ENCODE results near the gene SERTAD4.

Gene SERTAD4

DNA sequence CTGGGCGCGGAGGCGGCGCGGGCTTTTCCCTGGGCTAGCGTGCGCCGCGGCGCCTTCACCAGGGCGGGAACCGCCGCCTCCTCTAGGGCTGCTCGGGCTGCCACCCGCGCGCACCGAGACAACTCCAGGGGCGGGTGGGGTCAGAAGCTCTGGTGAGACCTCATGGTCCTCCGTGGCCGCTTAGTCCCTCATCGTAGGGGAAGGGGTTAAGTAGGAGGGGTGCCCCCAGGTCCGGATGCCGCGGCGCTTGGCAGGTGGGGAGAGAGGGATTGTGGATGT, 559 bp downstream of the SERTAD4 start:
- DNase-seq (ENCODE audit: low read depth): no peak

DNA sequence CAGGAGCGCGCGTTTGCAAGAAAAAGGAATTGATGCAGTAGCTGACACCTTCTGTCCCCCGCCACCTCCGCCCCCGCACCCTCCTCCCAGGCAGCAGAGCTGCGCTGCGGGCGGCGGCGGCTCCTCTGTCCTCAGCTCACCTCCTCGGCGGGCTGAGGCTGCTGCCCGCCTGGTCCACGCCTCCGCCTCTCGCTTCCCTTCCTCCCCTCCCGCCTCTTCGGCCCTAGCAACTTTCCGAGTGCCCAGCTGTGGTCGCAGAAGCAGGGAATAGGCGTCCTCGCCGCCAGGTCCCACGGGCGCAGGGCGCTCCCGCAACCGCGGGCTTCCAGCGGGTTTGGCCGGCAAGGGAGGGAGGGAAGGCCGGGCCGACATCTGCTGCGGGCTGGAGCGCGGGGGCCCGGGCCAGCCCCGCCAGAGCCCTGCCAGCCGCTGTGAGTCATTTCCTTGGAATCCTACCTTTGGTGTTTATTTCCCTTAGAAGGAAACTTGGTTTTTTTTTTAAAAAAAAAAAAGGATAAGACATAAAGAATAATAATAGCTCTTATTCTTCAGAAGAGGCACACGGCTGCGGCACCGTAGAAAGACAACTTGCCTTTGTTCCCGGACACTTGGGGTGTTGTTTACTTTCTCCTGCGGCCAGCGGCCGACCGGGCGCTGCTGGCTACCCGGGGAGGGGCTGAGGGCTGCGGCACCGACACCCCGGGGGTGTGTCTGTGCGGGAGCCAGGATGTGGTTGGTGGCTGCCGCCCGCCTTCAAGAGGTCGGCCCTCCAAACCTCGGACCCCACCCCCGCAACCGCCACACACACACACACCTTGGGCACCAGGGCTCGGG, 1.1 kb downstream of the SERTAD4 start:
- no peak for DNase-seq (ENCODE audit: low read depth)

DNA sequence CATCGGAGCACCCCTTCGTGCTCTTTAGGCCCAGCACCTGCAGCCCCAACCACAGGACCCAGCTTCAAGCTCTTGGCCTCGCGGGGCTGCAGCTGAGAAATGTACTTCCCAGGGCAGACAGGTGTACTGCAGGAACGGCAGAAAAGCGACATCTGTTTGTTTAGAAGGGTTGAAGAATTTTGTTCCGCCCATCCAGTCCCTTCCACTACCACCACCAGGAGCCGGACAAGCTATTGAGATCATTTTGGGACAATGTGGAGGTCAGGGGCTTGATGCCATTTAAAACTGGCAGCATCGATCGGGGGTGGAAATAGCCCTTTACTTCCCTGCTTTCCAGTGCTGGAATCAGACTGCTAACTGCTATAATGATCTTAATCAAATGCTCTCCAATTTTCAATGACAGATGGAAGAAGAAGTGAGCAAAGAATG, 1.7 kb downstream of the SERTAD4 start:
- DNase-seq (ENCODE audit: low read depth): no peak

DNA sequence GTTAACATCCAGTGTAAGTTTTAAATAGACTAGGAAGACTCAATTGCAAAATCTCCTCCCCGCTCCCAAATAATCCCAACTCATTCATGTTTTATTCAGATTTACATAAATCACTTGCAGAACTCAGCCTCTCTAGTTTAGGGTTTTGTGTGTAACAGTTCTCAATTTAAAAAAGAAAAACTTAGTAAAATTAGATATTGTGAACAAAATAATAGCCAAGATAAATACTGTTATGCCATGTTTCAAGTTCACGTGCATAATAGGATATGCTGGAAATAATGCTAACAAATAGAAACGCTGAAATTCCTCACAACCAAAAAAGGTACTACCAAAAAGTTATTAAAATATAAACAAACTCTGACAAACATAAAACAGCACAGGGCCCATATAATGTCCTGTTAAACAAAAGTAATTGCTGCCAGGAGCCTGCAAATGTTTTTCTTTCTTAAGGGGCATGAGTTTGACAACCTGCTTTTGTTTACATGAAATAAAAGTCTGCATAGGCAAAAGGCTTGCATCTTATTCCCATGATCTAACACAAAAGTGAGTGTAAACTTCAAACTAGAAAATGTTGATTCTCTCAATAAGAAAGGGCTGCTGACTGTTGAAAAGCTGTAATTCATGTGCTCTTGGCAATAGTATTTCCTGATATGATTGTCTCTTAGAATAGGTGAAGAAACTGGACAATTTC, 2.9 kb downstream of the SERTAD4 start:
- DNase-seq (ENCODE audit: low read depth): no peak

DNA sequence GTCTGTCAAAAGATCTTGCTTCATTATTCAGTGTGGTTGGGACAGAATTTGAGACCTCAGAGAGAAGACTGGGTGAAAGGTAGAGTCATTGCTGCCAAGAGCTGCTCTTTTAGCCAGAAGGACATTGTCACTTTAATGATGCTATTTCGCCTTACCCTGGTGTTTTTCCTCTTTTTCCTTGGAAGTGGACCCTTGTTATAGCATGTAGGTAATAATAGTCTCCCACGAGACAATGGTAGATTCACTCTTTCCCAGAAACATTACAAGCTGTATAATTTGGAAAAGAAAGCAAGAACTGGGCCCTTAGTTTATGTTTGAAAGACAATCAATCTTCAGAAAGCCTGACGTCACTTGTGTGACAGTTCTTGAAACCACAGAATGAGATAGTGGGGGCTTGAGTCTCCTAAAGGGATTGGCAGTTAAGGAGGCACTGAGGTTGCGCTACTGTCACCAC, 3.8 kb downstream of the SERTAD4 start:
- no peak for DNase-seq (ENCODE audit: low read depth)

DNA sequence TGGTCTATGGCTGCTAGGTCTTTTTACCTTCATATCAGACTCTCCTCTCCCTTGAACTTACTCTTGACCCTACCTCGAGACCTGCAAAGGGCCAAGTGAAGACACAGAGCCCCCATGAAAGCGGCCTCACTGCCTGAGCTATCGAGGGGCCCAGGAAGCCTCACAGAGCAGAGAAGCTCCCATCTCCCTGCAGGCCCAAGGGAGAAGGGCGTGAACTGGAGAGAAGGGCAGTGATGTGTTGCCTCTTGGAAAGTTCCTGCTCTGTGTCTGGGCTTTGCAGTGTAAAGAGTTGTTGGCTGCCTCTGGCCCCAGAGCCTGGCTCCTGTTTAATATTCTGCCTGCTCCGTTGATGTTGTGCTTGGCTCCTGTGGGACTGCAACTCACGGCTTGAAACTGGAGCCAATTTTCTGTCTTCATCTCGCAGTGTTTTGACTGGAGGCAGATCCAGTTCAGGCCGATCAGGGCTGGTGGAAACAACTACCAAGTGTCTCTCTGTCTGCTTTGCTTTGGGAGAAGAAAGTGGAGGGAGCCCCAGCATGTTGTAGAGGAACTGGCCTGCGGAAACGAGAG, 4.3 kb downstream of the SERTAD4 start:
- DNase-seq (ENCODE audit: low read depth): no peak

DNA sequence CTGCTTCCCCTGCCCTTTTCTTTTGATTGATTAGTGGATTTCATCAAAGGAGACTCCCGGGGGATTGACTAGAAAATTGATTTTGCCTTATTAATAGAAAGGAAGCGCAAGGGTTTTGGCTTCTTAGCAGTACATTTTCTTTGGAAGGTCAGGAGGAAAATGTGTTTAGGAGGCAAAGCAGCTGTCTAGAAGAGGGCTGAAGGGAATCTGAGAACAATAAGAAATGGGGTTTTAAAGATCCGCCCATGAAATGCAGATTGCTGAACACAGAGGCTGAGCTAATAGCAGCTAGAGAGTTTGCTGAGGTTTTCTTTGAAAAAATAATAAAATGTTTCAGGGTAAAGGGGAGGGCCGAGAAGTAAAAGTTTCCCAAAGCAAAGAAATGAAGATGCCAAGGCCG, 4.9 kb downstream of the SERTAD4 start:
- no peak for DNase-seq (ENCODE audit: low read depth)

DNA sequence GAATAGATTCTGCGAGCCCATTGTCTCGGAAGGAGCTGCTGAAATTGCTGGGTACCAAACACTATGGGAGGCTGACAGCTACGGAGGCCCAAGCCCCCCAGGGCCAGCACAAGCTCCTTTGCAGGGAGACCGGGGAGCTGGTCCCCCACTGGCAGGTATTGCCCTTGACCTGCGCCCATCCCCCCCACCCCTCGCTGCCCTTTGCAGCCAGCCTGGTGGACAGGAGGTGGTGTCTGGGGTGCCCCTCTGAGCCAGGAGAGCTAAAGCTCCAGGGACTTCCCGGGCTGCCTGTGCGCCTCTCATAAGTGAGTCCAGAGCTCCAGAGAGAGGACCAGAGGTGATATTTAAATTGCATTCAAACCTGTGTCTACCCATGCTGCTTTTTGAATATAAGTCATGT, 5.4 kb downstream of the SERTAD4 start:
- no peak for DNase-seq (ENCODE audit: low read depth)

DNA sequence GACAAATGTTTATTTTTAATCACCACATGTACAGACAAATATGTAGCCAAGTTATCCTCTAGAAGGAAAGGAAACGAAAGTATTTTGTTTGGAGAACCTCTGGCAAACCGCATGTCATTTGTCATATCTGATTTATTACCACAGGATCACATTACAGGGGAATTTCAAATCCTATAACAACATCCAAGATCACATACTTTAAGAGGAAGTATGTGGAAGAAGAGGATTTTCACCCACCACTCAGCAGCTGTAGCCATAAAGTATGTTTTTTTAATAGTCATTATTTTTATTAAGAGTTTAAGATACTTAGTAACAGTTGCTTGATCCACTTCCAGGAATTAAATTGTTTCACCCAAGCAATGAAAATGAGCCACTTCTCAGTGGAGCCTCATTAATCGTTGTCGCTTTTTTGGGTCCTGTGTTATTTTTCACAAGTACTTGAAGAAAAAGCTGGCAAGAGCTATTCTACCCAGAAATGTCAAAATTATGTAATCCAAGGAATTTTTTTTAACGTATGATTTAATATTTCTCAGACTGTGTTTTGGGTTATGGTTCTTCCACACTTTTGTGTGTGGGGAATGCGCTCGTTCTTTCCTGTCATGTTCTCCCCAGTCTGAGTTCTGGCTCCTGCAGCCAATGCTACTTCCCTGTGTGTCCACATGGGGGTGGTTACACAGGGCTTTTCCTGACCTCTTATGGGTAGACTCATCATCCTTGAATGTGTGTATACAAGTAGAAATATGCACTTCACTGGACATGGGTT, 6.9 kb downstream of the SERTAD4 start:
- no peak for DNase-seq (ENCODE audit: low read depth)

DNA sequence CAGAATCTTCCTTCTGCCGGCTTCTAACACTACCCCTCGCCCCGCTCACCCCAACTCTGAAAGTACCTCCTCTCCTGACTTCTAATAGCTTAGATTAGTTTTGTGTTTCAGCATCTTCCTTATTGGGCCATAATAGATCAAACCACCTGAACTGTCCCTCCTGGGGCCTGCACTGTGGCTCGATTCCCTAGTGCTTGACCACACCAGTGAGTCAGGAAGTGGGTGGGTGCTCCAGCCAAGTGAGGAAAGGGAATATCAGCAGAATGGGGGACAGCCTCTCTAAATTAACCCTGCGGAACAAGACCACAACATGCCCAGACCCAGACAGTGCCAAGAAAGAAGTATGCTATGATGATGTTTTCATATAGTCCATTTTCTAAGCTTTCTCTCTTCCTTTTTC, 8.5 kb downstream of the SERTAD4 start:
- DNase-seq (ENCODE audit: low read depth): no peak

DNA sequence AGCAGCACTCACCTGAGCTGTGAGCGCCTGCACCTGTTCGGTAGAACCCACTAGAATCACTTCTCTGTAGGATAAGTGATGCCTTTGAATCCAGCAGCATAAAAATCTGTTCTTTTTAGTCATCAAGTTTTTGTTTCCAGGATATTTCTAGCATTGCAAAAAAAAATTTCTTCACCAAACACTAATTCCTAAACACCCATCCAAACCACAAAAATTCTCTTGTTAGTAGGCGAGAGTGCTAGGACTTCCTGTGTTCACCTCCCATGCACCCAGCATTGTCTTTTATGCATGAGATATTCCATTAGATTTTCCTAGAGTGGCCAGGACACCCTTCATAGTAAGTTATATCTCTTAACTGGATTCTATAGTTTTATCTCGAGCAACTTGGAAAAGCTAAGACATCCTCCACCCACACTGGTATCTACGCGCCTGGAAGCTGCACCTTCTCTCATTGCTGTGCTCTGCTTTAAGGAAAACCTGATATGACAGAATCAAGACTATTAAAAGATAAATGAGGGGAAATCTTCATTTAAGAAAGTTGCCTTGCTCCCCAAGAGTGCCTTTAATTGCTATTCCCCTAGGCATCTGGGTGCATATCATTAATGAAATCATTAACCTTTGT, 12.3 kb downstream of the SERTAD4 start:
- no peak for DNase-seq (ENCODE audit: low read depth)

DNA sequence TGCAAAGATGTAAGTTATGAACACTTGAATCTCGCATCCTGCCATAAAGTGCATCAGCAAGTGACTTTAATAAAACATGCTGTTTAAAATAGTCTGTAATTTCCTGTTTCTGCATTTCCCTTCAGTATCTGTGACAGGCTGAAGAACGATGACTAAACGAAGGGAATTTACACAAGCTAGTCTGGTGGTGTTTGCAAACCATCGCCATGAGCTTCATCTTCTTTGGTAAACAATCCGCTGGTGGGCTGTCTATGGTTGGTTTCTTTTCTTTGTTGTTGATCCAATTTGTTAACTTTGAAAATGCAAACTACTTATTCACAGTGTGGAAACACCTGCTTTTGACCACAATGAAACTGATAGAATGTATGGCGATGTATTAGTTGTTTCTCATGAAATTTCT, 13.9 kb downstream of the SERTAD4 start:
- DNase-seq (ENCODE audit: low read depth): no peak

DNA sequence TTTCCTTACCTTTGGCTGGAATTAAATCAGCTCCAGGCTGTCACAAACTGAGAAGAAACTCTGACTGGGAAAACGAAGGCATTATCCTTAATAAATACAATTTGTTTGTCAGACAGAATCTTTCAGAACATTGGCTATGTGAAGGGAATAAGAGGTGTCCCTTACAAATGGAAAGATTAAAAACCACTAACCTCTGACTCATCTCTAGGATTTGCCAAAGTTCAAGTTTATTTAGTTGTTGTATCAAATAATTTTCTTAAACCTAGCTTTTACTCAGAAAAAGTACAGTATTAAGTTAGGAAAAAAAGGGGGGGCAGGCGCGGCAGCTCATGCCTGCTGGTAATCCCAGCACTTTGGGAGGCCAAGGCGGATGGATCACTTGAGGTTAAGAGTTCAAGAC, 15.7 kb downstream of the SERTAD4 start:
- DNase-seq (ENCODE audit: low read depth): no peak

DNA sequence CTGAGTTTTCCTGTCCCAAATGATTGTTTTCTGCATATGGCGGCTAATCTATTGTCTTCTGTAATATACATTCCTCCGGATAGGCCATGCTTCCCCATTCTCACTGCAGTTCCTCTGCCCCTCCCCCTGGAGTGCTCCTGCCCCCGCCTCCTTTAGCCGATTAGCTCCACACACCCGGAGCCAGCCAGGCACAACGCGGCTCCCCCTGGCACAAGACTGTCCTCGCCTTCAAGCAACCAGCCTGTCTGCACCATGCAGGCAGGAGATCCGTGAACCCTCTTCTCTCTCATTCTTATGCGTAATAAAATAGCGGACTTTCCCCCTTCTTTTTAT, 18.0 kb downstream of the SERTAD4 start:
- no peak for DNase-seq (ENCODE audit: low read depth)

DNA sequence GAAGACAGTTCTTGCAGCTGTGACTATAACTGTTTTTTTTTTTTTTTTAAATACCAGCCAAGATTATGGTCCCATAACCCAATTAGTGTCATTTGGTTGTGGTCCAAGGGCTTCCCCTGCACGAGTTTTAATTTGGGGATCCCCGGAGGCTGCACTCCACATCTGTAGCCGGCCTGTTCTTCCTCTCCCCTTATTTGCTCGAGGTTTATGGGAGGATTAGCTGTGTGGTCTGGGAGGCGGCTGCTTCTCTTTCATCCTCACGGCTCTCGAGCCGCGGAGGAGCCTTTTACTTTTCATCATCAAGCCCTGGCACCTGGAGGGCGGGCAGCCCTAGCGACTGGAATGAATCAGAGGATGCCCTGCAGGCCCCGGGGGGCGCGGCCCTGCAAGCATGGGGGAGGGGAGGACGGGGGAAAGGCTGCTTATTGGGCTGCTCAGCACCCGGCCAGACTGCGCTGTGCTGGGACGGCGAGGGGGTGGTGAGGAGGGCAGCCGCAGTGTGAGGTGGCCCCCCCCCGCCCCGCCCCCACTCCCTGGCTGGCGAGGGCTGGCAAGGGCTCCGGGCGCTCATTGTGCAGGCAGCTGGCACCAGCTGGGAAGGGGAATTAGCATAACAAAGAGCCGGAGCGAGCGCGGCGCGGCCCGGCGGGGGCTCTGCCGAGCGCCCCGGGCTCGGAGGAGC, 18.5 kb downstream of the SERTAD4 start:
- DNase-seq (ENCODE audit: low read depth): no peak

DNA sequence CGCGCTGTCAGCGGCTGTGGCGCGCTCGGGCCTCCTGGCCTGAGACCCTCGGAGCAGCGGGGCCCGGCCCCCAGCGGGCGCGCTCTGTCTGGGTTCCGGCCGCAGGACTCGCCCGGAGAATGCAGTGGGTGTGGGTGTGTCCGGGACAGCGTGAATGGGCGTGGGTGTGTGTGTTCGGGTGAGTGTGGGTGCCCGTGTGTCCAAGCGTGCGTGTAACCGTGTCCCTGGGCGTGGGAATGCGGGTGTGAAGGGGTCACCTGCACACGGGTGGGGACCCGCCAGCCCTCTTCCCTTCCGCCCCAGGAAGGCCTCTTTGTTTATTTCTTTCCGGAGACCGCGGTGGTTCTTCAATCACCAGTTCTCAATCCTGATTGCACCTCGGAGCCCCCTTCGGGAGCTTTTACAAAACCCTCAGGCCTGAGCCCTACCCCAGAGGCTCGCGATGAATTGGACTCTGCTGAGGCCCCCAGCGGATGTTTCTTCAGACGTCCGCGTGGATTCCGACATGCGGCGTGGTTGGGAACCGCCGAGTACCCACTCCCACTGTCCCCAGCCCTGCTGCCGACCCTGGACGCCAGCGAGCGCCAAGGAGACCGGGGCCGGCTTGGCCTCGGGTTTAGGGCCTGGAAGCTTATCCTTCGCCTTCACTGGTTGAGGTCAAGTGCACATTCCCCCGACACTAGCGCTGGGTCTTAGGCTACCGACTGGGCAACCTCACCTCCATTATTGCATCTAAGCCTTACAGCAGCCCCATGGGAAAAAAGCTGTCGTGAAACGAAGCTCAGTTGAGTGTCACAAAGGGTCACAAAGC, 19.3 kb downstream of the SERTAD4 start:
- DNase-seq (ENCODE audit: low read depth): no peak

DNA sequence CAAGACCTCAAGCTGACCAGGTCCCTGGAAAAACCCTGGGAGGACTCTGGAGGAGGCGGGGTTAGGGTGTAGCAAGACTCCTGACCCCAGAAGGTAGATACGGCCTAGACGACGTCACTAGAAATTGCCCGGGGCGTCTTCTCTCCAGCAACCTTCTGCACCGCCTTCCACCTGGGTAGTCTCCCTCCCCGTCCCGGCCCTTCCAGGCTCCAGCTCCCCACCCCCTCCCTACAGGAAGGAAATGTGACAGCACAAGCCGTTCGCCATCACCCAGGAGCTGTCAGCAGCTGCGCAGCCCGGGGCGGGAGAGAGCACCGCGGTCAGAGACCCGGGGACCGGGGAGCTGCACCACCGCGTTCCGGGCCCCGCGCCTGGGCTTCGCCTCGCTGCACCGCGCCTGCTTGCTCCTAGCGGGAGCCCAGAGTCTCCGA, 20.0 kb downstream of the SERTAD4 start:
- DNase-seq (ENCODE audit: low read depth): no peak

DNA sequence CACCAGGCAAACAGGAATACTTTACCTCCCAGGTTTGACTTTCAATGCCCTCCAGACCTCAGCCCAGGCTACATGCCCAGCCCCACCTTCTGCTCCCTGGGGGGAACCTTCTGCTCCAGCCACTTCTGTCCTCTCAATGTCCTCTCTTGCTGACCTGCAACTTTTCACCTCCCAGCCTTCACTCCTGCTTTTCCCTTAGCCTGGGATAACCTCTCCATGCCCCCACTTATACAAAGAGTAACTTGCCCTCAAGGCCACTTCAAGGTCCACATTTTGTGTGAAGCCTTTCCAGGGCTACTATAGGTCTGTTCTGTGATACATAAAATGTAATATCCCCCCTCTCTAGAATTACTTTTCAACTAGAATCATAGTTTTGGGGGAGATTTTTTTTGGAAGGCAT, 21.7 kb downstream of the SERTAD4 start:
- DNase-seq (ENCODE audit: low read depth): no peak

DNA sequence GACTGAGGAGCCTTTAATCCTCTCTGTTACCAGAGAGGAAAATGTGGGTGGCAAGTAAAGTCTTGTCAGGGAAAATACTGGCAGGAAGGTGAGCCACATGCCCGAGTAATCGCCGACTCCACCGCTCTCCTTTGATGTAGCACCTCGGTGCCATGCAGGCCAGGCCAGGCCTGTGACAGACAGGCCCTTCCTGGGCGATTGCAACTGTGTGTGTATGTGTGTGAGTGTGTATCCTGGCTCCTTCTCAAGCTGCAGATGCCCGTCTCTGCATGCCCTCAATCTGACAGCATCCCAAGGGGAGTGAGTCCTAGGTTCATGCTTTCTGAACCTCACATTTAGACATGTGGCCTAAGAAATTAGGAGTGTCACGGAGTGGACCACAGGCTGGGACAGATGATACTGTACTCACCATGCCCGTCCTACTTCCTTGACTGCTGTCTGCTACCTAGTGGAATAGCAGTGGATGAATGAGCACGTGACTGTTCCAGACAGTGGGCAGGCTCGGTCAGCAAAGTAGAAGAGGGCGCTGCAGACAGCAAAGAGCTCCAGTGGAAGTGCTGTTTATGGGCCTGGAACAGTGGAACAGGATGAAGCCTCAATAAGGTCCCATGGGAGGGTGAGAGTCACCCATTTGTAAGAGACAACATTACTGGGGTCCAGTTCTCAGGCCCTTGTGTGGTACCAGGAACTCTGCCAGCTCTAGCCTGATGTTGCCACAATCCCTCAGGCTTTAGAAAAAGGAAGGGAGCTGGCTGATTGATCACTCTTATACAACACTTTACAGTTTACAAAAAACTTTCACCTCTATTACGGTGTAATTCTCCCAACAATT, 25.3 kb downstream of the SERTAD4 start:
- DNase-seq (ENCODE audit: low read depth): no peak

DNA sequence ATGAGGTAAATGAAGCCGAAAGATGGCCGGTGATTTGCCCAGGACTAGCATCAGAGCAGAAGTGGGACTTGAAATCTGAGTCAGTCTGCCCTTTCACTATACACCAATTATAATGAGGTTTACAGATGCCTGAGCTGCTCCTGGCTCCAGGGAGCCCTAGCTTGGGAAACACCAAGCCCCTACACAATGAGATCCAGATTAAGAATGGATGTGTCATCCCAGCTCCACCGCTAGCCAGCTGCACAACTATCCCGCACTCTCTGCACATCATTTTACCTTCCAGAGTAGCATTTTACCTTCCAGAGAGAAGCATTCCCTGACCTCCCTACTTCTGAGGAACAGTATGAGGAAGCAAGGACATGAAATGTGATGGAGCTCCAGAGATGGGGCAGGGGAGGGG, 27.0 kb downstream of the SERTAD4 start:
- DNase-seq (ENCODE audit: low read depth): no peak
